NCI-H748 (cell line): Measurements from ENCODE around the gene PAFAH1B1.
A peak's percentile ranks its signal among the peaks of the same experiment; 100 is the strongest.
"Not testable (repeated sequence)": the region's sequence is repeated elsewhere in the genome, so short reads cannot be mapped to it uniquely, and the experiment has no call there.

ENCODE experiments used
- DNase-seq: peaks from one replicate; lab custom pipeline; 2025; ENCODE audit not compliant: unreplicated experiment; lab: John Stamatoyannopoulos, UW

Gene PAFAH1B1

GRCh38 chr17:2688351-2689342 is 95.2 kb downstream of the PAFAH1B1 start:
- DNase-seq = peak; percentile 83

- peak; percentile 79 for DNase-seq
Observed at GRCh38 chr17:2689411-2690164, 96.1 kb downstream of the PAFAH1B1 start.

- DNase-seq = no peak
Observed at GRCh38 chr17:2690165-2691068, 97.0 kb downstream of the PAFAH1B1 start.

- no peak for DNase-seq
Observed at GRCh38 chr17:2691069-2691871, 97.8 kb downstream of the PAFAH1B1 start.

- no peak for DNase-seq
Observed at GRCh38 chr17:2691965-2692780, 98.7 kb downstream of the PAFAH1B1 start.

- DNase-seq = no peak
Observed at GRCh38 chr17:2692781-2693135, 99.3 kb downstream of the PAFAH1B1 start.

- DNase-seq = no peak
Observed at GRCh38 chr17:2693561-2694380, 100.3 kb downstream of the PAFAH1B1 start.

GRCh38 chr17:2694381-2695242 is 101.2 kb downstream of the PAFAH1B1 start:
- no peak for DNase-seq

GRCh38 chr17:2695243-2695960 is 101.9 kb downstream of the PAFAH1B1 start:
- no peak for DNase-seq

- DNase-seq = no peak
Observed at GRCh38 chr17:2695961-2696760, 102.7 kb downstream of the PAFAH1B1 start.

- no peak for DNase-seq
Observed at GRCh38 chr17:2697611-2698162, 104.2 kb downstream of the PAFAH1B1 start.

GRCh38 chr17:2699216-2699805 is 105.9 kb downstream of the PAFAH1B1 start:
- not testable (repeated sequence) for DNase-seq

GRCh38 chr17:2700030-2700490 is 106.6 kb downstream of the PAFAH1B1 start:
- DNase-seq = no peak

GRCh38 chr17:2700491-2701141 is 107.2 kb downstream of the PAFAH1B1 start:
- DNase-seq = no peak
